Inflammatory macrophage (primary cell): Measurements from ENCODE around the gene RNF111.
"Not testable (repeated sequence)": the region's sequence is repeated elsewhere in the genome, so short reads cannot be mapped to it uniquely, and the experiment has no call there.

Source experiments
- DNase-seq, 2 donors: peaks; one replicate each; pipeline ENCODE4 v3.0.0-alpha.2; 2020 to 2022

Gene RNF111

DNA sequence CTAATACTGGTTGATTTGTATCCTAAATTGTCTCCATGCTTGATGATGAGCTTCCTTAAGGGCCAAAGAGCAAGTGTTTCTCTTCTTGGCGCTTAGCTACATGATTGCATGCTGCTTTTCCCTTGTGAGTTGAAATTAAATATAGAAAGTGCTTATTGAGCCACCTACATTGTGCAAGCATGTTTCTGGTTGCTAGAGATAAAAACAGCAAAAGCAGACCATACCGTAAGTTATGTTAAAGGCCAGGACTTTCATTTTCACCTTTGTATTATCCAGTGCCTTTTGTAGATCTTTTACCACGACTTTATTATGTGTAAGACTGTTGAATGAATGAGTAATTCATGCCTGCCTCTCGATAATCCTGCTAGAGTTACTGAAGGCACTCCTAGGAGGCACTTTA, 75.6 kb downstream of the RNF111 start:
- DNase-seq = peak; percentile 42

DNA sequence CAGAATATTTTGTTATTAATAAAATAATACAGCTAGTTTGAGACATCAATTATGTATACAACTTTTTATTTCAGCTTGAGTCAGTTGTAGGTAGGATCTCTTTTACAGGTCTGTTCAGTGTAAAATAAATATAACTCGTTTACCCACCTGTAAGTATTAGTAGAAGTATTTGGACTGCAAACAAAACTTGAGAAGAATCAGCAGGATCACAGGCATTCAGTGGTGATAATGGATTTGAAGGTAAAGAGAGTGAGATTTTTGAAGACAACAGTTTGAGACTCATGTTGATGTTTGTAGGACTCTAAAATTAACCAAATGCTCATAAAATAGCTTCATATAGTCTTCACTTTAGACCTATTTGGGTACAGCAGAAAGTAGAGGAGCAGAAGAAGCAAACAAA, 82.0 kb downstream of the RNF111 start:
- no peak for DNase-seq

DNA sequence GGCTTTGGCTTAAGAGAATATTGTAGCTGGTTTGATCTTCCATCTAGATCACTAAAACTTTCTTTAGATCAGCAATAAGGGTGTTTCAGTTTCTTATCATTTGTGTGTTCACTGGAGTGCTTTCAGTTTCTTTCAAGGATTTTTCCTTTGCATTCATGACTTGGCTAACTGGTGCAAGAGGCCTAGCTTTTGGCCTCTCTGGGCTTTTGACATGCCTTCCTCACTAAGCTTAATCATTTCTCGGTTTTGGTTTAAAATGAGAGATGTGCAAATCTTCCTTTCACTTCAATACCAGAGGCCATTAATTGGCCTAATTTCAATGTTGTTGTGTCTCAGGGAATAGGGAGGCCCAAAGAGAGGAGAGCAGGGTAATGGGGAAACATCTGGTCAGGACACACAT, 87.1 kb downstream of the RNF111 start:
- no peak for DNase-seq

DNA sequence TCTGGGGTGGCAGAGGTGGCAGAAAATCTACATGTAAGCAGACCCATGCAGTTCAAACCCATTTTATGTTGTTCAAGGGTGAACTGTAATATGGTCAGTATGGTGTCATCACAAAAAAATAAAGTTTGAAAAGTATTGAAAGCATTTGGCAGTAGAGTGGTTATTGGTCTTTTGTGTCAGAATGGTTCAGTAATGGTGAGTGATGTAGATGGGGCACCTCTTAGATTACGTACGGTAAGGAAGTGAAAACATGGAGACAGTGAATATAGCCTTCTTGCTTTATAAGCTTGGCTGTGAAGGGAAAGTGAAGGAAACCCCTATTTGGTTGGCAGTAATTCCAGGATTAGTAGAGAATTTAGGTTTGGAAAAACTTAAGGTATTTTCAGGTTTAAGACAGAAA, 100.3 kb downstream of the RNF111 start:
- DNase-seq = no peak

DNA sequence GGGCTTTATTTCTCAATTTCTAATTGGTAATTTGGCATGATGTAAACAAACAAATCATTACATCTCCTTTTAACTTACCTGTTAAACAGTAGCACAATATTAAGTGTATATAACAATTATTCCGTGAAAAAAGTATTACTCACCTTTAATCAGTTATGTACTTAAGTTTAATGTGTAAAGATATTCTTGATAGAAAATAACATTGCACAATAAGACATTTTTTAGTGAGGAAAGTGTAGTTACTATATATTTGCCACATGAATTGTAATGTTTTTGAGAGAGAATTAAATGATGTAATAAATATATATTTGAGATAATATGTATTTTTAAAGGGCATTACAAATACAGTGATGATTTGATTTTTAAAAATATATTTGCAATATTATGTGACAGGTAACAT, 106.6 kb downstream of the RNF111 start:
- no peak for DNase-seq

DNA sequence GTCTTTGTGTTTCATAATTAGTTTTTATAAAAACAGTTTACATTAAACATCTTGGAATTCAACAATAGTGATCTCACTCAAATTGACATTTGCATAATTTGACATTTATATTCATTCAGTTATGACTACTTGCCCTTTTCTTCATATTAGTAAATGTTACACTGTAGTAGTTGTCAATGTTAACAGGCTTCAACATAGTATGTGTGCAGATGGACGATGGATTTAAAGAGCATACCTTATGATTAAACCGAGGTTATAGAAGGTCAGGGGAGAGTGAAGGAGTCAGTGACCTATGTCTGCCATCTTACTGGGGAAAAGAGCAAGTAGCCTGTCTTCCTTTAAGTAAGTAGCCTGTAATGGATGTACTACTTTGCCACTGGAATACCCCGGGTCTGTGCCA, 109.0 kb downstream of the RNF111 start:
- no peak for DNase-seq

DNA sequence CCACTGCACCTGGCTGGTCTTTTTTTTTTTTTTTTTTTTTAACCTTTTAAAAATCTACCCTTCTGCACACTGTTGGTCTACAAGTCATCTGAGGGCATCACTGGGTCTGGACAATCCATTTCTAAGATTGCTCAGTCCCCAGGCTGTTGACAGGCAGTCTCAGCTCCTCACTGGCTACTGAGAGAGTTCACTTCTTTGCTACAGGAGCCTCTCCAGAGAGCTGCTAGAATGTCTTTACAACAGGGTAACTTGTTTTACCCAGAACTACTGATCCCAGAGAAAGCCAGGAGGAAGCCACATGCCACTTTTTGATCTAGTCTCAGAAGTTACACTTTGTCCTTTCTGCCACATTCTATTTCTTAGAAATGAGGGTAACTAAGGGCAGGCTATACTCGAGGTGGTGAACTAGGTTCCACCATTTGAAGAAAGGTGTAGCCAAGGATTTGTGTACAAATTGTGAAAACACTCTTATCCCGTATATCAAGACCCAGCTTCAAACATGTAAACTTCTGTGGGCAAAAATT, 111.8 kb downstream of the RNF111 start:
- DNase-seq = no peak

DNA sequence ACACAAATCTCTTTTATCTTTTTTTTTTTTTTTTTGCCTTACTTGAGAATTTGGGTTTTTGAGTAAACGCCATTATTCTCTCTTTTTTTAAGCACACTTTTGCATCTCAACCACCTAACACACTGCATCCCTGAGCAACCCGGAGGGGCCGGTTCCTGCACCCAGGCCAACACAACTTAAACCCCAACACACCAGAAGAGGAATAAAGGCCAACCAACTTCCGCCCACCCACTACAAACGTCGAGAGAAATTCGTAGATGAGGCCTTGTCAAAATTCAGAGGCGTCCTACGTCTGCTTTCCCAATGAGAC, 117.1 kb downstream of the RNF111 start:
- no peak for DNase-seq

DNA sequence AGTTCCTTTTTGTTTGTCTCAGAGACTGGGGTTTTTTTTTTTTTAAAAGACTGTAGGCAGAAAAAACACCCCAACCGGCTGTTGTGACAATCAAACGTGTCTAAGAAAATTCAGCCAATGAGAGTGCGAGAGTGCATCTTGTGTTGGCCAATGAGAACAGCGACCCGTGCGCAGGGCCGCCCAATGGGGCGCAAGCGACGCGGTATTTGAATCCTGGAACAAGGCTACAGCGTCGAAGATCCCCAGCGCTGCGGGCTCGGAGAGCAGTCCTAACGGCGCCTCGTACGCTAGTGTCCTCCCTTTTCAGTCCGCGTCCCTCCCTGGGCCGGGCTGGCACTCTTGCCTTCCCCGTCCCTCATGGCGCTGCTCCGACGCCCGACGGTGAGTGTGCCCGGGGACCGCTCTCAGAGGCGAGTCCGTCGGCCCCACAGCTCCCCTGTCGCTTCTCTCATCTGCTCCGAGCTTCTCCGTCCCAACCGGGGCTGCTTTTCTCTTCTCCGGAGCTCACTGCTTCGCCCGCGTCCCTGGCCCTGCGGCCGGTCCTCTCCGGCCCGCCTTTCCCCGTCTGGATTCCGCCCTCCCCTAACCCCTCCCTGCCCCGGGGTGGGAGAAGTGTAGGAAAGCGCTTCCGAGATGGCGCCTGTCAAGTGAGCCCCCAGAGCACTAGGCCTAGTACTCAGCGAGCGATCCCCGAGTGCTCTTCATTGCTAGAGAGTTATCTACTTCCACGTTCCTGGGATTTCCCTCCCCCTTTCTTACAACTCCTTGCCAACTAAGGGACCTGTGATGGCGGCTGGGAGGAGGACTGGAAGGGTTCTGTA, 117.7 kb downstream of the RNF111 start, which contains the start of gene CCNB2:
Gene CCNB2, plus strand, starts transcription at position 235 of the 821 bp plus-strand sequence. Its CDS starts 123 bp downstream, at position 358.
- peak; percentile 97 to 98 for DNase-seq

DNA sequence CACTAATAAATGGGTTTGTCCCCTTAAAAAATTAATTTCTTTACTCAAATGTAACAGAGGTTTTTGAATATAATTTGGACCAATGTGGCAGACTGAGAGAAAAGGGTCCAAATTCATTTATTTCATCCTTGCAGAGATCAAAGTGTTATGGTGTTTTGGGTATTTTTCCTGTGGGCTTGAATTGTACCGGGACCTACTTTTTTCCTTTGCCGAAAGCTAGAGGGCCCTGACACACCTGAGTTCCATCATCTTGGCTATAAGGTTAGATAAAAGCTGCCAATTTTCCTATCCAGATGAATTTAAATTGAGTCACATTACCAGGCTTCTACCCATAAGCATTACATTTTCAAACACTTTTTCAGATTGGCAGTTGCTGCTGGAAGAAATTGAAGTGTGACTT, 118.4 kb downstream of the RNF111 start:
- no peak for DNase-seq

DNA sequence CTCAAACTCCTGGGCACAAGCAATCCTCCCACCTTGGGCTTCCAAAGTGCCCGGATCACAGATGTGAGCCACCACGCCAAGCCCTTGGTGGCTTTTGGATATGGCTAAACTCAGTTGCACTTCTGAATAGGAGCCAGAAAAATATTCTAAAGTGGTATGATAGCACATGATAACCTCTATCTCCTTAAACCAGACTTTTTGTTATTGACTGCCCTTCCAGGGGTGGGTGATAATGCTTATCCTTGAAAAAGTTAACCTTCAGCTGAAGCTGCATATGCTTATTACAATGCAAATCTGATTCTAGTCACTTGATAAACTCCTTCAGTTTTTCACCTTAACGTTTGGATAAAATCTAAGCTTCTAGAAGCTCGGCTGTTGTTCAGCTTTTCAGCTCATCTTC, 123.8 kb downstream of the RNF111 start:
- DNase-seq = no peak

DNA sequence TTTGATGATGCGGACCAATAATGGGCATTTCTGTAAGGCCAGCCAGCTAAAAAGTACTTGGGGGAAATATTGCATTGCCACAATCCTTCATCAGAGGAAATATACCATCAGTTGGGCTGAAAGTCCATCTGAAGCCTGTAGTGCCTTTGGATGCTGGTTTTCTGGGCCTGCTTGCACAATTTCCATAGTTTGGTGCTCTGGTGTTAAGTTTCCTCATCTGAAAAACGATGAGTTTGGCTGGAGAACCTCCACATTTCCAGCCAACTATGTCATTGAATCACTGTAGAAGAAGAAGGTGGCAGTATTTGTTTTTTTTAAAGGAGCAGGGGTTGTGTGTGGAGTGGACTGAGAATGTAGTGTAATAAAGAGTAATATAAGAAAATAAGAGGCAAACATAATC, 127.6 kb downstream of the RNF111 start:
- no peak for DNase-seq

DNA sequence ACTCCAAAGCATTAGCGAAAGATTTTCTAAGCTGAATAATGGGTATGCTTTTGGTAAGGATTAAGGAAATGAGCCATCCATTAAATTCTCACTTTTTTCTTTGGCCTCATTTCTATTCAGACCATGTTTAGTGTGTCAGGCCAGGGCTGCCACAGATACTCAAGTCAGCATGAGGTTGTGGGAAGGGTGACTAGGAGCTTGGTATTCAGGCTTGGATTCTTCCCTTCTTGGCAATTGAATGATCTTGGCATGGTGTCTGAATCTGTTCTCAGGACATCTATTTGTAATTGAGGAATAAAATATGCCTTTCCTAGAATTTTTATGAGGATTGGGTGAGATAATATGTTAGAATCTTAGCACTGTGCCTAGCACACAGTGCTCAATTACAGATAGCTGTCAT, 128.7 kb downstream of the RNF111 start:
- no peak for DNase-seq

DNA sequence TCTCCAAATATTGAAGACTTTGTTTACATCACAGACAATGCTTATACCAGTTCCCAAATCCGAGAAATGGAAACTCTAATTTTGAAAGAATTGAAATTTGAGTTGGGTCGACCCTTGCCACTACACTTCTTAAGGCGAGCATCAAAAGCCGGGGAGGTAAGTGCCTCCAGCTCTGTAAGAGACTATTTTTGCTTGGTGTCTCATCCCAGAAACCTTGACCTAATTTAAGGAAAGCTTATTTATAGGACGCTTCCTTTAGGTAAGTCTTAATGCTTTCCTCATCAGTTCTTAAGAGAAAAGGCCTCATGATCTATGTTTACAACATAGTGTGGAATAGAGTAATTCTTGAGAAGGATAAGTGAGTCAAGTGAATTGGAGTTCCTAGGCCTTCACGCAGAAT, 129.3 kb downstream of the RNF111 start:
- no peak for DNase-seq

DNA sequence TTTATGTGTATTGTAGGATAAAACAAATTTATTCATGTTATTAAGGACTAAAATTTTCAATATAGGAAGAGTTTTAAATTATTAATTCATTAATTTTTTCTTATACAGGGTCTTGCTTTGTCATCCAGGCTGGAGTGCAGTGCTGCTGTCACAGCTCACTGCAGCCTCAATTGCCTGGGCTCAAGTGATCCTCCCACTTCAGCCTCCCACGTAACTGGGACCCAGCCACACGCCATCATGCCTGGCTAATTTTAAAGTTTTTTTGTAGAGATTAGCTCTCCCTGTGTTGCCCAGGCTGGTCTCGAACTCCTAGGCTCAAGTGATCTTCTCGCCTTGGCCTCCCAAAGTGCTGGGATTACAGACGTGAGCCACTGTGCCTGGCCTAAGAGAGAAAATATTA, 132.2 kb downstream of the RNF111 start:
- DNase-seq = no peak

DNA sequence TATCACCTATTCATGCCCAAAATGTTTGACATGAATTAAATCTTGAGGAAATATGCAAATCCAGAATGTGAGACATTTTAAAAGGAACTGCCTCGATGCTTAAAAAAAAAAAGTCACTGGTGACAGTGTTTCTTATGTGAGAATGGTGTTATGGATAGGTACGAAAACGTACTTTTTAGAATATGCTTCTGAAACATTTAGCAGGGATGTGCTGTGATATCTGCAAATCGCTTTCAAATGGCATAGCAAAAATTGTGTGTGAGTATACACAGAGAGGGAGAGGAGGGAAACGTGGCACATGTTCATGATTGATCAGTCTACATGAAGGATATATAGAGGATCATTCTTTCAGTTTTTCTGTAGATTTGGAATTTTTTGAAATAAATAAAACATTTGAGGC, 133.5 kb downstream of the RNF111 start:
- DNase-seq = no peak

DNA sequence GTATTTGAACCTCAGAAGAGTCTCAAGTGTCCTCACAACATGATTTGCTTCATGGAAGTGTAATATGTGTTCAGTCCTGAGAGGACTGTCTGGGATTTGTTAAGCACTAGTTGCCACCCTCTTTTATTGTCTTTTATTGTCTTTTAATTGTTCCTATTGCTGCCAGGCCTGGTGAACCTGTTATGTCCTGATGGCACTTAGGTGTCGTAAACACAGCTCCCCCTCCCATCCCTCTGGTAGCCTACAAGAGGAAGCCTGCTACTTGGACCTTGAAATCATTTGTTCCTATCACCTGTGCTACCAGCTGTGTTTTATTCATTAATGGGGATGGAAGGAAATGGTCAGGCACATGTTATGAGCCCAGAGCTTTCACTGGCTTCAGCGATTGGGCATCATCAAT, 136.8 kb downstream of the RNF111 start:
- no peak for DNase-seq

DNA sequence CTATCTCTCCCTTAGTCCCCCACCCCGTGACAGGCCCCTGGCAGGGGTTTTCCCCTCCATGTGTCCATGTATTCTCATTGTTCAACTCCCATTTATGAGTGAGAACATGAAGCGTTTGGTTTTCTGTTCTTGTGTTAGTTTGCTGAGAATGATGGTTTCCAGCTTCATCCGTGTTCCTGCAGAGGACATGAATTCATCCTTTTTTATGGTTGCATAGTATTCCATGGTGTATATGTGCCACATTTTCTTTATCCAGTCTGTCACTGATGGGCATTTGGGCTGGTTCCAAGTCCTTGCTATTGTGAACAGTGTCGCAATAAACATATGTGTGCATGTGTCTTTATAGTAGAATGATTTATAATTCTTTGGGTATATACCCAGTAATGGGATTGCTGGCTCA, 138.2 kb downstream of the RNF111 start:
- not testable (repeated sequence) for DNase-seq

DNA sequence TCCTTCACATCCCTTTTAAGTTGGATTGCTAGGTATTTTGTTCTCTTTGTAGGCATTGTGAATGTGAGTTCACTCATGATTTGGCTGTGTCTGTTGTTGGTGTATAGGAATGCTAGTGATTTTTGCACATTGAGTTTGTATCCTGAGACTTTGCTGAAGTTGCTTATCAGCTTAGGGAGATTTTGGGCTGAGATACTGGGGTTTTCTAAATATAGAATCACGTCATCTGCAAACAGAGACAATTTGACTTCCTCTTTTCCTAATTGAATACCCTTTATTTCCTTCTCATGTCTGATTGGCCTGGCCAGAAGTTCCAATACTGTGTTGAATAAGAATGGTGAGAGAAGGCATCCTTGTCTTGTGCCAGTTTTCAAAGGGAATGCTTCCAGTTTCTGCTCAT, 139.8 kb downstream of the RNF111 start:
- not testable (repeated sequence) for DNase-seq

DNA sequence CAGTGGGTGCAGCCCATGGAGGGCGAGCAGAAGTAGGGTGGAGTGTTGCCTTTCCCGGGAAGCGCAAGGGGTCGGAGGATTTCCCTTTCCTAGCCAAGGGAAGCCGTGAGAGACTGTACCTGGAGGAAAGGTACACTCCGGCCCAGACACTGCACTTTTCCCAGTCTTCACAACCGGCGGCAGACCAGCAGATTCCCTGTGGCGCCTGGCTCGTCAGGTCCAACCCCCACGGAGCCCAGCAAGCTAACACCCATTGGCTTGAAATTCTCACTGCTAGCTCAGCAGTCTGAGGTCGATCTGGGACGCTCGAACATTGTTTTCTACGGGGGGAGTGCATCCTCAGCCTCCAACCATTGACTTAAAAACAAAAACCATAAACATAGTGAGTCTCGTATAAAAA, 144.0 kb downstream of the RNF111 start:
- DNase-seq = no peak

DNA sequence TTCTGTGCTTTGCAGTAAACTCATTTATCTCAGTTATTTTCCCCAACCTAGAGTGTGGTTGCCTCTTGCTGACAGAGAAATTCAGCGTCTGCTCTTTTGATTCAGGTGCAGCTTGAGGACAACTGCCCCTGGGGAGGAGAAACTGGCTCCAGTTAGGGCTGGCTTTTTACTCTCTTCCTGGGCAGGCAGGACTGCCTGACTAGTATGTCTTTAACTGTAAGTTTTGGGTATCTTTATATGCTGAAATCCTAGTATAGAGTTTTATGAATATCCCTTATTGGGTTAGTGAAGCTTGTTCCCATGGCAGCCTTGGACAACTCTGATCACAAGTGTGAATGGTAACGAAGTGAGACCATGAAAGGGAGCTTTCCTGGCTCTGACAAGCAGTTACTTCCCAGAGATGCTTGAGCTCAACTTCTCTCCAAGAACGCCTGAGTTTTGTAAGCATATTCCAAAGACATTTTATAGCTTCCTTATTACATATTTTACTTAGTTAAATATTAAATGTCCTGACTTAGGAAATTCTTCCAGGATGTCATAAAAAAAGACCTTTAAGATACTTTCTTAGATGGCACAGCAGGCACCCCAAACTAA, 144.6 kb downstream of the RNF111 start:
- no peak for DNase-seq

DNA sequence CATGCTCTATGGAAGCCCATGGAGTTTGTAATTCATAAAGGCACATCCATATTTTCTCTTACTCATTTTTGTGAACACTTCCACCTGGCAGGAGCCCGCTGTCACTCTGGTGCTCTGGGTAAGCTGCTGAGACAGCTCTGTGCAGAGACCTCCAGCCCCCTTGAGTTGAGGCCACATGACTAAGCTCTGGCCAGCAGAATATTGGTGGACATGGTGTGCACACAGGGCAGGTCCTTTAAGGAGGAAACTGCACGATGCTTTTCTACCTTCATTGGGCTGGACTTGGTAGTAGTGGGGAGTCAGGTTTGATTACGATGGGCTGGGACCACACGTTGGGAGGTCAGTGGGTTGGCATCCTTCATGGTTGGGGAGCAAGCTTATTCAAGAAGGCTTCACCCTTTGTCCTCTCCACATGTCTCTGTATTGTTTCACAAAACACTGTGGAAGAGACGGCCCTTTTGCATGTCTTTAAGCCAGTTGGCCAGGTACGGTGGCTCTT, 146.5 kb downstream of the RNF111 start:
- no peak for DNase-seq

DNA sequence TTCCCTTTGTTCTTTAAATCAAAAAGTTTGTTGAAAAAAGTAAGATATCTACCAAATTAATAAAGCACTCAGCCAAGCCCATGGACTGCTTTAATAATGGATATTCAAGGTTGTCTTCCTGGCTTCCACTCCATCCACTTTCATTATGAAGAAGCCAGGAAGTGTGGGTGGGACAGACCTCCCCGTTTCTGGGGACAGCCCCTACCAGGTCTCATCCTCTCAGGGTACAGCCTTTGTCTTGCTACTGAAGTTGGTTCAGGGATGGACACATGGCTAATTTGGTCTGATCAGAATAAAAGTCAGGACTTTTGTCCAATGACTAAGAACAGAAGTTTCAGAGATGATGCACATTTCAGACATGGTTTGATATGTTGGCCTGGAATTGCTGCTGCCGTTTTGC, 150.1 kb downstream of the RNF111 start:
- no peak for DNase-seq

DNA sequence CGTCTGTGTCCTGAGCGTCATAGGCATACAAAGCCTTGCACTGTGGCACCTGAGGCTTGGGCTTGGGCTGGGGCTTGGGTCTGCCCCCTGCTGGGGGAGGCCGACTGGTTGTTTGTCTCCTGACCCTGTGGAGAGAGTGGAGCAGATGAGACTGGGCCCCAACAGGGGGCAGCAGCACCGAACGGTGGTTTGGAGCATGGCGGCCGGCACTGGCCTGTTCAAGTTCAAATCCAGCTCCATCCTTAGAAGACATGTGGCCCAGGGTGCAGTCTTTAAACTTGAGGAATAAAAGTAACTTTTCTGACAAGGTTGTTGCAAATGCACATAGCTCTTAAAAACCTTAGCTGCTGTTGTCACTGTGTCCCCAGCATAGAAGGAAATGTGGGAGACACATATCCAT, 150.8 kb downstream of the RNF111 start:
- DNase-seq = peak; percentile 32 to 41
